Spinal cord (tissue), 10 donors: Measurements from ENCODE around the gene CARD10. TPM values are rescaled to one million over a fixed set of nuclear protein-coding genes. Genes with fewer than 3 reads are reported as not detected.

Experiments
- DNase-seq, 6 donors: peaks; one replicate each; pipeline versions ENCODE4 v3.0.0 to v3.0.0-alpha.2; 2013 to 2015; ENCODE audit warnings: low spot score in 6 of 6, low read depth in 4 of 6
- H3K27ac ChIP-seq: one replicate; pipeline ENCODE4 v1.5.1; 2013; ENCODE audit warnings: low read depth, low read length, control low read depth
- H3K27me3 ChIP-seq: one replicate; pipeline ENCODE4 v1.6.1; 2013; ENCODE audit warnings: low read length; ENCODE audit not compliant: control insufficient read depth, insufficient read depth
- H3K36me3 ChIP-seq: one replicate; pipeline ENCODE4 v1.6.1; 2013; ENCODE audit warnings: low read length; ENCODE audit not compliant: control insufficient read depth, insufficient read depth
- H3K4me1 ChIP-seq: one replicate; pipeline ENCODE4 v1.6.1; 2013; ENCODE audit warnings: low read length; ENCODE audit not compliant: control insufficient read depth, insufficient read depth
- H3K4me3 ChIP-seq: one replicate; pipeline ENCODE4 v1.5.1; 2013; ENCODE audit warnings: low read depth, low read length, control low read depth
- H3K9me3 ChIP-seq: one replicate; pipeline ENCODE4 v1.6.1; 2013; ENCODE audit warnings: low read length; ENCODE audit not compliant: control insufficient read depth, insufficient read depth
- WGBS: methylation state at CpG from one replicate; pipeline ENCODE4 v1.1.5; 2013; ENCODE audit warnings: missing lambda C conversion rate; ENCODE audit not compliant: insufficient coverage; 5-methylcytosine and 5-hydroxymethylcytosine counted together
- polyA plus RNA-seq, 2 donors: library from polyadenylated mRNA; unstranded; fragments of 120-200 nt; gene quantifications; one replicate each; pipeline ENCODE4 v1.2.1, GENCODE V29; 2013; ENCODE audit not compliant: insufficient read length in 2 of 2
- total RNA-seq, 2 donors: library from RNA; depleted of rRNA in 1 of 2; stranded (reverse); fragments of 120-200 nt in 1 of 2; fragments of >200 nt in 1 of 2; gene quantifications; one replicate each; pipeline versions ENCODE4 v1.2.3 to v1.2.4, GENCODE V29; 2013 to 2014
- donor health status: healthy.

The CARD10 gene
- total and polyA plus RNA-seq, 4 donors = 4.0 to 14.6 (median 12.8) TPM

DNA sequence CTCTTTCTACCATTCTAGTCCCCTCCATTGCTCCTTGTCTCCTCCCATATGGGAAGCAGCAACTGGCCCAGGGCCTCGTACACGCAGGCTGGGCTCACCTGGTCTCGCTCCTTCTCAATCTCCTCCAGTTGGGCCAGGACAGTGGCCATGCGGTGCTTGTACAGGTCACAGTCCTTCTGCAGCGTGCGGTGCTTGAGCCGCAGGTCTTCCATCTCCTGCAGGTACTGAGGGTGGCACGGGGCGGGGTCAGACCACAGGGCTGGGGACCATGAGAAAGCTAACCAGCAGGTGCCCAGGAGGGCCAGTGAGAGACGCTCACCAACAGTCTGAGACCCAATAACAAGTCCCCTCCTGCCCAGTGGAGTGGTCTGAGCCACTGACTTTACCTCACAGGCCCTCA, 11.5 kb downstream of the CARD10 start:
- peaks cover 43% of the 10 kb centered on the region for H3K4me1 ChIP-seq
- no peak overlapping the region for H3K4me3 ChIP-seq
- 95% methylated on average over 9 of the region's 10 CpGs for WGBS
- H3K27ac ChIP-seq = no peak overlapping the region
- peaks cover 59% of the 10 kb centered on the region for H3K36me3 ChIP-seq
- H3K9me3 ChIP-seq = no peaks in the 10 kb centered on the region
- no peak for DNase-seq
- H3K27me3 ChIP-seq = no peaks in the 10 kb centered on the region

GRCh38 chr22:37505989-37506388, 13.2 kb downstream of the CARD10 start:
- H3K36me3 ChIP-seq = peaks cover 66% of the 10 kb centered on the region
- no peak overlapping the region for H3K27ac ChIP-seq
- no peaks in the 10 kb centered on the region for H3K27me3 ChIP-seq
- no peak for DNase-seq
- WGBS = 88% methylated on average over 14 of the region's 14 CpGs
- H3K4me3 ChIP-seq = no peak overlapping the region
- H3K9me3 ChIP-seq = no peaks in the 10 kb centered on the region
- peaks cover 46% of the 10 kb centered on the region for H3K4me1 ChIP-seq

DNA sequence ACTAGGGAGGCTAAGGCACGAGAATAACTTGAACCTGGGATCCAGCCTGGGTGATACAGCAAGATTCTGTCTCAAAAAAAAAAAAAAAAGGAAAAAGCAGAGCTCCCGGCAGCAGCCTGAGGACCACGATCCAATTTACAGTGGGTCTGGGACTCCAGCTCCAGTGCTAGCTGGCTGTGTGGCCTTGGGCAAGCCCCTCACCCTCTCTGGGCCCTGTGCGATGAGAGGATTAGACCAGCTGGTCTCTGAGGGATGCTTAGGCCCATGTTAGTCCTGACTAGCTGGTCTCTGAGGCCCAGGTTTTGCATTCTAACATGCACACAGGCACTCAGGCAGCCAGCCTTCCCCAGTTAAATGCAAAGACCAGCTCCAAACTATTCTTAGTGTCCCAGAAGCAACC, 13.7 kb downstream of the CARD10 start:
- 94% methylated on average over 4 of the region's 4 CpGs for WGBS
- Histone ChIP-seq H3K27ac (no peak overlapping the region), H3K4me1 (peaks cover 48% of the 10 kb centered on the region), H3K9me3 (no peaks in the 10 kb centered on the region), H3K4me3 (no peak overlapping the region), H3K27me3 (no peaks in the 10 kb centered on the region), H3K36me3 (peaks cover 68% of the 10 kb centered on the region)
- DNase-seq = no peak

DNA sequence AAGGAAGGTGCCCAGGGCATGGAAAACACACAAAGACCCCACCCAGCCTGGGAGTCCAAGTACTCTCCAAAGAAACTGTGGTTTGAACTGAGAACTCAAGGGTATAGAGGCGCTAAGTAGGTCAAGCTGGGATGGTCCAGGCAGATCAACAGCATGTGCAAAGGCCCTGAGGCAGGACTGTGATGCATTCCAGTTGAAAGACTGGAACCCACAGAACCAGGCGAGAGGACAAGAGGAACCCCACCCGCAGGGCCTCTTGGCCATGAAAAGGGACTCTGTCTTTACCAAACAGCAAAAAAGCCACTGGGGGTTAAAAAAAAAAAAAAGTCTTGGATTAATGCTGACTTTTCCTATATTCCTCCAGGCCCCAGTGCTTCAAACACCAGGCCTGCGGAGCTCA, 14.3 kb downstream of the CARD10 start:
- peaks cover 64% of the 10 kb centered on the region for H3K36me3 ChIP-seq
- no peaks in the 10 kb centered on the region for H3K9me3 ChIP-seq
- H3K27me3 ChIP-seq = no peaks in the 10 kb centered on the region
- no peak for DNase-seq
- no peak overlapping the region for H3K4me3 ChIP-seq
- 88% methylated on average over 1 of the region's 4 CpGs for WGBS
- peaks cover 42% of the 10 kb centered on the region for H3K4me1 ChIP-seq
- no peak overlapping the region for H3K27ac ChIP-seq

DNA sequence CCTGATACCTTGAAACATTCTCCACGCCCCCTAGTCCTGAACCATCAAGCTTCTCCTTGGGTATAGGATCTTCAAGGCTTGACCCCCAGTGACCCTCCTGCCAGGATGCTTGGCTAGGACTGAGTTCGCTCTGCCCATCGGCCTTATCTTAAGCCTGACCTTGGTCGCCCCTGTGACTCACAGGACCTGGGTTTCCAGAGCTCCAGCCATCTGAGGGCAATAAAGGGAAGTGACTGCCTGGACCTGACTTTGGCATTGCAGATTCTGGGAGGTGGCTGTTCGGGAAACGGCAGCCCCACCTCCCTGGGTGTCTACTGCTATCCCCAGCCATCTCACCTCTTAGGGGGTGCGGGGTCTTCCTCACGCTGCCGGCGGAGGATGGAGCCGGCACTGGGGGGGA, 15.4 kb downstream of the CARD10 start:
- no peak overlapping the region for H3K27ac ChIP-seq
- no peaks in the 10 kb centered on the region for H3K9me3 ChIP-seq
- H3K27me3 ChIP-seq = no peaks in the 10 kb centered on the region
- H3K36me3 ChIP-seq = peaks cover 60% of the 10 kb centered on the region
- 69% methylated on average over 4 of the region's 11 CpGs for WGBS
- peaks cover 44% of the 10 kb centered on the region for H3K4me1 ChIP-seq
- no peak for DNase-seq
- no peak overlapping the region for H3K4me3 ChIP-seq

GRCh38 chr22:37503183-37503683, 16.0 kb downstream of the CARD10 start:
- Histone ChIP-seq H3K27ac (no peak overlapping the region), H3K4me3 (no peak overlapping the region), H3K9me3 (no peaks in the 10 kb centered on the region), H3K27me3 (no peaks in the 10 kb centered on the region), H3K36me3 (peaks cover 58% of the 10 kb centered on the region), H3K4me1 (peaks cover 42% of the 10 kb centered on the region)
- DNase-seq = no peak
- 97% methylated on average over 3 of the region's 3 CpGs for WGBS

- 69% methylated on average over 11 of the region's 16 CpGs for WGBS
- H3K36me3 ChIP-seq = peaks cover 54% of the 10 kb centered on the region
- H3K27ac ChIP-seq = peak overlapping the region; percentile 73
- H3K27me3 ChIP-seq = no peaks in the 10 kb centered on the region
- peaks cover 40% of the 10 kb centered on the region for H3K4me1 ChIP-seq
- no peaks in the 10 kb centered on the region for H3K9me3 ChIP-seq
- DNase-seq = no peak
- no peak overlapping the region for H3K4me3 ChIP-seq
These were observed 16.7 kb downstream of the CARD10 start for GRCh38 chr22:37502342-37503182.

GRCh38 chr22:37501610-37502341, 17.4 kb downstream of the CARD10 start:
- peak in 2 of 6 donors; percentile 28 to 78 for DNase-seq
- Histone ChIP-seq H3K36me3 (peaks cover 49% of the 10 kb centered on the region), H3K4me1 (peaks cover 40% of the 10 kb centered on the region), H3K4me3 (no peak overlapping the region), H3K9me3 (no peaks in the 10 kb centered on the region), H3K27ac (peak overlapping the region; percentile 84), H3K27me3 (no peaks in the 10 kb centered on the region)
- WGBS = 46% methylated on average over 13 of the region's 14 CpGs

- H3K27ac ChIP-seq = peak overlapping the region; percentile 84
- H3K9me3 ChIP-seq = no peaks in the 10 kb centered on the region
- H3K4me3 ChIP-seq = no peak overlapping the region
- DNase-seq = no peak
- 60% methylated on average over 20 of the region's 24 CpGs for WGBS
- H3K27me3 ChIP-seq = no peaks in the 10 kb centered on the region
- peaks cover 51% of the 10 kb centered on the region for H3K36me3 ChIP-seq
- H3K4me1 ChIP-seq = peaks cover 40% of the 10 kb centered on the region
These were observed 18.2 kb downstream of the CARD10 start for GRCh38 chr22:37500745-37501609.
